Measurements from ENCODE around the gene ITPR2. TPM values are rescaled to one million over a fixed set of nuclear protein-coding genes. Genes with fewer than 3 reads are reported as not detected.
"Not testable (repeated sequence)": the region's sequence is repeated elsewhere in the genome, so short reads cannot be mapped to it uniquely, and the experiment has no call there.

The ITPR2 gene
- total and polyA plus RNA-seq, 4 donors: 1.5 to 84.8 (median 21.8) TPM

DNA sequence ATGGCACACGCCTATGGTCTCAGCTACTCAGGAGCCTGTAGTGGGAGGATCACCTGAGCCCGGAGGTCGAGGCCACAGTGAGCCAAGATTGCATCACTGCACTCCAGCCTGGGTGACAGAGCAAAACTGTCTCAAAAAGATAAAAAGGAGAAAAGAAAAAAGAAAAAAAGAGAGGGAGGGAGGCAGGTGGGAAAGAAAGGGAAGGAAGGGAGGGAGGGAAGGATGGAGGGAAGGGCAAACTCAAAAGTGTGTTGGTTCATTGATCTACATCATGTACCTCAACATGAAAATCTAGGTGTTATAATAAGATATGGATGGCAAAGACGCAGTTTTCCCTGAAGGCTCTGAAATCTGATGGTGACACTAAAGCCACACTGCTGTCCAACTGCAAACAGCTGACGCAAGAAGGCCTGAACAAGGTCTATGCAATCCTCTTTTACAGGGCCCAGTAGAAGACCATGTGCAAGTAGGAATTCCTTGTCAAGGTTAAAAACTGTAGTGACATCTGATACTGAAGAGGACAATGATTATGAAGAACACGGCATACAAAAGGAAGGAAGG is 143.6 kb downstream of the ITPR2 start:
- Histone ChIP-seq H3K4me1 (ENCODE audit: control insufficient read depth in 1 of 2, insufficient read depth in 2 of 2, low read length in 2 of 2) (no peaks in the 10 kb centered on the region), H3K27me3 (ENCODE audit: control insufficient read depth in 1 of 2, insufficient read depth in 2 of 2, low read length in 1 of 2) (no peaks in the 10 kb centered on the region), H3K4me3 (ENCODE audit: low read length in 2 of 2) (no peak overlapping the region), H3K27ac (ENCODE audit: low read depth in 1 of 2, low read length in 2 of 2) (no peak overlapping the region), H3K36me3 (ENCODE audit: control insufficient read depth in 1 of 2, insufficient read depth in 2 of 2, low read length in 1 of 2) (peaks cover 0 to 3% of the 10 kb centered on the region in 2 donors), H3K9me3 (ENCODE audit: control insufficient read depth, low read length) (peaks cover 1% of the 10 kb centered on the region)
- DNase-seq (no peak), ATAC-seq (ENCODE audit: low FRiP score) (no peak)
- intact Hi-C loops (cut with DNase I): no loop called here
- 90 to 93% methylated on average over 6 of the region's 6 CpGs for WGBS, 2 donors

DNA sequence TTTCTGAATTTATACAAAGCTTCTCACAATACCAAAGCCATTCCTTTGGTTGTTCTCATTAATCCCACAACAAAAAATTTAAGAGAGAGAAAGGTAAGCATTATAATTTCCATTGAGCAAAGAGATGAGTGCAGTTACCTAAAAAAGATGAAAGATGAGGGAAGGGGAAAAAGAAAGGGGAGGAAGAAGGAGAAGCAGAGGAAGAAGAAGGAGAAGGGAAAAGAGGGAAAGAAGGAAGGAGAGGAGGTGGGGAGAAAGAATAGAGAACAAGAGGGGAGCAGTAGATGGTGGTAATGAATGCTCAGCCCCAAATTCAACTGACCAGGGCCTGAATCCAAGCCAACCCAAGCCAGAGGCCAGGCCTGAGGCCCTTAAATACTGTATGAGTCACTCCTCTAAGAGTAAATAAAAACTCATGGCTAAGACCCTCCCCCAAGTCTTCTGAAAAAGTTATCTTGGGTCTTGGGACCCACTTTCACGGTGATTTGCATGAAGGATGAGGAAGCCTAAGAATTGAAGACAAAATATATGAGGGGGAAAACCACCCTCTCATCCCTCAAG is 144.6 kb downstream of the ITPR2 start:
- no peak overlapping the region for H3K27ac ChIP-seq (ENCODE audit: low read depth in 1 of 2, low read length in 2 of 2)
- ATAC-seq (ENCODE audit: low FRiP score) (no peak), DNase-seq (no peak)
- H3K36me3 ChIP-seq (ENCODE audit: control insufficient read depth in 1 of 2, insufficient read depth in 2 of 2, low read length in 1 of 2): peaks cover 0 to 3% of the 10 kb centered on the region in 2 donors
- no peaks in the 10 kb centered on the region for H3K4me1 ChIP-seq (ENCODE audit: control insufficient read depth in 1 of 2, insufficient read depth in 2 of 2, low read length in 2 of 2)
- intact Hi-C loops (cut with DNase I): no loop called here
- H3K9me3 ChIP-seq (ENCODE audit: control insufficient read depth, low read length): peaks cover 1% of the 10 kb centered on the region
- WGBS, 2 donors: 95% methylated on average over 1 of the region's 1 CpG
- H3K27me3 ChIP-seq (ENCODE audit: control insufficient read depth in 1 of 2, insufficient read depth in 2 of 2, low read length in 1 of 2): no peaks in the 10 kb centered on the region
- H3K4me3 ChIP-seq (ENCODE audit: low read length in 2 of 2): no peak overlapping the region

DNA sequence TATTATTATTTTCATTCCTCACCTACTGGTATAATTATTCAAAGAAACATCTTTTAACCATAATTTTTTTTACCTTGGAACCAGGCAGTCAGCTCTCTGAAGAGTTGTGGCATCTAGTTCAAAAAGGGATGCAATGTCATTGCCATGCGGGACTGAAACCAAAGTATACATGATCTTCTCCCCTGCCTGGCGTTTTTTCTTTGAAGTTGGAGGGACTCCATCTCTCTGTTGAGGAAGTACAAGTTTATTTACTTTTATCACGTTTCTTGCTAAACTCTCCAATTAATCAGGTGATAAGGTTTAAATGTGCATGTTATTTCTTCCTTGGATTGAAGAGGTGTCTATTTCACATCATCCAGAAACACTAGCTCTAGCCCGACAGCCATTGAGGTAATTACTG is 146.6 kb downstream of the ITPR2 start:
- Histone ChIP-seq H3K27ac (ENCODE audit: low read depth in 1 of 2, low read length in 2 of 2) (no peak overlapping the region), H3K36me3 (ENCODE audit: control insufficient read depth in 1 of 2, insufficient read depth in 2 of 2, low read length in 1 of 2) (peaks cover 0 to 5% of the 10 kb centered on the region in 2 donors)

DNA sequence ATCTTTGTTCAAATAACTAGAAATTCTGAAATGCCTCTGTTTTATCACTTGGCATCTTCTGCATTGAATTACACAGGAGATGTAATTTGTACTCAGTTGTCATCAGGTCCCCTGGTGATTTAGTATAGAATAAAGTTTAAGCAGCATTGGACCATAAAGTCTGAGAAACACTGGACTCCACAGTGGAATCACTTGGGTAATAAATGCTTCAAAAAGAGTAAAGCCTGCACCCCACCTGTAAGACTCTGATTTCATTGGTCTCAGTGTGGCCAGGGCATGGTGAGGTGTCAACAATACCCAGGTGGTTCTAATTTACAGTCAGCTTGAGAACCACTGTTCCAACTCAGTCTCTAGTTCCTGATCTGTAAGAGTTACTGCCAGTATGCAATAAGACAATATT is 148.9 kb downstream of the ITPR2 start:
- H3K9me3 ChIP-seq (ENCODE audit: control insufficient read depth, low read length): peaks cover 3% of the 10 kb centered on the region
- no peak overlapping the region for H3K27ac ChIP-seq (ENCODE audit: low read depth in 1 of 2, low read length in 2 of 2)
- H3K4me3 ChIP-seq (ENCODE audit: low read length in 2 of 2): no peak overlapping the region
- no peaks in the 10 kb centered on the region for H3K4me1 ChIP-seq (ENCODE audit: control insufficient read depth in 1 of 2, insufficient read depth in 2 of 2, low read length in 2 of 2)
- no peak for DNase-seq
- no peaks in the 10 kb centered on the region for H3K27me3 ChIP-seq (ENCODE audit: control insufficient read depth in 1 of 2, insufficient read depth in 2 of 2, low read length in 1 of 2)
- H3K36me3 ChIP-seq (ENCODE audit: control insufficient read depth in 1 of 2, insufficient read depth in 2 of 2, low read length in 1 of 2): peaks cover 0 to 5% of the 10 kb centered on the region in 2 donors
- no peak for ATAC-seq (ENCODE audit: low FRiP score)
- intact Hi-C loops (cut with DNase I): no loop called here

More for the DNA sequence above, 146.6 kb downstream of the ITPR2 start:
- Histone ChIP-seq H3K4me3 (ENCODE audit: low read length in 2 of 2) (no peak overlapping the region), H3K27me3 (ENCODE audit: control insufficient read depth in 1 of 2, insufficient read depth in 2 of 2, low read length in 1 of 2) (no peaks in the 10 kb centered on the region), H3K4me1 (ENCODE audit: control insufficient read depth in 1 of 2, insufficient read depth in 2 of 2, low read length in 2 of 2) (no peaks in the 10 kb centered on the region), H3K9me3 (ENCODE audit: control insufficient read depth, low read length) (peaks cover 3% of the 10 kb centered on the region)
- 50 to 51% methylated on average over 4 of the region's 4 CpGs for WGBS, 2 donors
- intact Hi-C loops (cut with DNase I): no loop called here
- DNase-seq (no peak), ATAC-seq (ENCODE audit: low FRiP score) (no peak)

DNA sequence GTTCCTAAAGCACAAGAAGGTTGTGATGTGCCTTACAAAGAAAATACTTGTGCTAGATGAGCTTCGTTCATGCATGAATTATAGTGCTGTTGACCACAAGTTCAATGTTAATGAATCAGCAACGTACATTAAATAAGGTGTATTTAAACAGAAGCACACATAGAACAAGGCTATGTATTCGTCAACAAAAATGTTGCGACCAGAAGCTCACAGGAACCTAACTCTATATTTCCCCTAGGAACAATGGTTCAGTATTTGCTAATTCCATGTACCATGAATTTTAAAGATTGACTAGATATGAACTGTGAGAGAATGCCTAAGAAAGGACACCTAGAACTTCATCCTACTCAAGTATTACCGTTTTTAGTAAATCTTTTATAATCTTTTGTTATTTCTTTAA is 149.6 kb downstream of the ITPR2 start:
- Histone ChIP-seq H3K27ac (ENCODE audit: low read depth in 1 of 2, low read length in 2 of 2) (no peak overlapping the region), H3K36me3 (ENCODE audit: control insufficient read depth in 1 of 2, insufficient read depth in 2 of 2, low read length in 1 of 2) (peaks cover 0 to 5% of the 10 kb centered on the region in 2 donors), H3K4me1 (ENCODE audit: control insufficient read depth in 1 of 2, insufficient read depth in 2 of 2, low read length in 2 of 2) (no peaks in the 10 kb centered on the region), H3K4me3 (ENCODE audit: low read length in 2 of 2) (no peak overlapping the region), H3K9me3 (ENCODE audit: control insufficient read depth, low read length) (peaks cover 3% of the 10 kb centered on the region), H3K27me3 (ENCODE audit: control insufficient read depth in 1 of 2, insufficient read depth in 2 of 2, low read length in 1 of 2) (no peaks in the 10 kb centered on the region)
- 87 to 97% methylated on average over 5 of the region's 5 CpGs for WGBS, 2 donors
- ATAC-seq (ENCODE audit: low FRiP score) (no peak), DNase-seq (no peak)
- intact Hi-C loops (cut with DNase I): no loop called here

DNA sequence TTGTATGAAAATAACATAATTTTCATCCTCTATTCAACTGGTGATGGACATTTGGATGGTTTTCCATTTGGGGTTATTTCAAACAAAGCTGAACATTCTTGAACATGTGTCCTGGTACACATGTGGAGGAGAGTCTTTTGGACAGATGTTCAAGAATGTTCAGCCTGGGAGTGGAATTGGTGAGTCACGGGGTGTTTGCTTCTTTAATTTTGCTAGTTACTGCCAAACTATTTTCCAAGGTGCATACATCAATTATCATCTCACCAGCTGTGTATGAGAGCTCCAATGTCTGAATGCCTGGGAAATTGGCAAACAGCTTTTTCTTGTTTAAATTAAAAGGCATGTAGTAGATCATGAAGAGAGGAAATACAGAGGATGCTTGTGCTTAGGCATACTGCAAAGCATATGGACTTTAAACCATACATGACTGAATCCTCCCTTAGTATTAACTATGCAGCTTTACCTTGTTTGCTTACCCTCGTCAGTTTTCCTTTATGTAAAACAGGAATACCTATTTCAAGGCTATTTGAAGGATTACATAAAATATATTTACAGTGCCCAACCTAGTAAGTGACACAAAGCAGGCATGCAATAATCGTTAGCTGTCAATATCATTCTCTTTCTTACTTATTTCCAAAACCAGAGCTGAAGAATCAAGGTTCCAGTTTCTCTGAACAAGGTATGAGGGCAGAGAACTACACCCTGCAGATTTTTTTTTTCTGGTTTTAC is 152.1 kb downstream of the ITPR2 start:
- intact Hi-C loops (cut with DNase I): no loop called here
- Histone ChIP-seq H3K9me3 (ENCODE audit: control insufficient read depth, low read length) (peaks cover 3% of the 10 kb centered on the region), H3K36me3 (ENCODE audit: control insufficient read depth in 1 of 2, insufficient read depth in 2 of 2, low read length in 1 of 2) (peaks cover 0 to 5% of the 10 kb centered on the region in 2 donors), H3K27ac (ENCODE audit: low read depth in 1 of 2, low read length in 2 of 2) (no peak overlapping the region), H3K4me3 (ENCODE audit: low read length in 2 of 2) (no peak overlapping the region), H3K27me3 (ENCODE audit: control insufficient read depth in 1 of 2, insufficient read depth in 2 of 2, low read length in 1 of 2) (no peaks in the 10 kb centered on the region), H3K4me1 (ENCODE audit: control insufficient read depth in 1 of 2, insufficient read depth in 2 of 2, low read length in 2 of 2) (no peaks in the 10 kb centered on the region)
- WGBS, 2 donors: 81 to 87% methylated on average over 3 of the region's 3 CpGs
- ATAC-seq (ENCODE audit: low FRiP score): no peak
- DNase-seq: no peak

DNA sequence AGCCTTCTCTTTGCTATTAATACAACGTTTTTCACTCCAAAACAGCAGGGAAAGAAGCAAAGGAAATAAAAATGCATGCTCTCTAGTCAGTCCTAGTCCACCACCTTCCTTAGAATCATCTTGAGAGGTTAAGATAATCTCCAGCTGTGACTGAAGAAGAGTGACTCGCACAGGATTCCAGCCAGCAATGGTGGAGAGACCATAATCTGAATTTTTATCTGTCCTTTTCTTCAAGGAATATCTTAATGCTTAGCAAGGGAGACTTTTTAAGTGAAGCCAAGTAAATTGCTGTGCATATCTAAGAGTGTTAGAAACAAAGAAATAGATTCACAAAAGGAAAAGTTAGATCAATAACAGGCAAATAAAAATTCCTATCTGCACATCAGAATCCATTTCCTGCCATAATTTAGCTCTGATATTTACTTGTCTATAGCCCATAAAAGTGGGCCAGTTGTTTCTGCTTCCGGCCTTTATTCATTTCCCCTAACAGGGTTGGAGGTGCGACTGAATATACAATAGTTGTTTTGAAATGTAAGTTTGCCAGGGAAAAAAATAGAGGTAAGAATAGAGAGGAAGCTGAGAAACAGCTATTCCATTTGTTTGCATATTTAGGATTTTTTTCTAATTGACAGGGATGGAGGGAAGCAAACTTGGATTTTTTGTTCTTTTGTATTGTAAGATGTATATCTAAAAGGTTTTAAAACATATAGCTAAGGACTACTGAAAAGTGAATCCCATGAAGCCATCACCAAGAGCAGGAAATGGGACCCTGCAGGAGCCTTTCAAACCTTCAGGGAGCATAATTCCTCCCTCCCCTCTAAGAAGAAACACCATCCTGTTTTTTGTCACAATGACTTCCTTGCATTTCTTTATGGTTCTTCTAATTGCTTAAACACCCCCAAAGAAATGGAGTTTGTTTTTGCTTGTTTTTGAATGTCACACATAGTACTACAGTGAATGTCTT is 154.0 kb downstream of the ITPR2 start:
- DNase-seq (no peak), ATAC-seq (ENCODE audit: low FRiP score) (no peak)
- Histone ChIP-seq H3K4me3 (ENCODE audit: low read length in 2 of 2) (no peak overlapping the region), H3K4me1 (ENCODE audit: control insufficient read depth in 1 of 2, insufficient read depth in 2 of 2, low read length in 2 of 2) (no peaks in the 10 kb centered on the region), H3K27ac (ENCODE audit: low read depth in 1 of 2, low read length in 2 of 2) (no peak overlapping the region), H3K36me3 (ENCODE audit: control insufficient read depth in 1 of 2, insufficient read depth in 2 of 2, low read length in 1 of 2) (peaks cover 0 to 2% of the 10 kb centered on the region in 2 donors), H3K9me3 (ENCODE audit: control insufficient read depth, low read length) (peaks cover 2% of the 10 kb centered on the region), H3K27me3 (ENCODE audit: control insufficient read depth in 1 of 2, insufficient read depth in 2 of 2, low read length in 1 of 2) (no peaks in the 10 kb centered on the region)
- intact Hi-C loops (cut with DNase I): no loop called here
- WGBS, 2 donors: 61 to 63% methylated on average over 4 of the region's 4 CpGs

DNA sequence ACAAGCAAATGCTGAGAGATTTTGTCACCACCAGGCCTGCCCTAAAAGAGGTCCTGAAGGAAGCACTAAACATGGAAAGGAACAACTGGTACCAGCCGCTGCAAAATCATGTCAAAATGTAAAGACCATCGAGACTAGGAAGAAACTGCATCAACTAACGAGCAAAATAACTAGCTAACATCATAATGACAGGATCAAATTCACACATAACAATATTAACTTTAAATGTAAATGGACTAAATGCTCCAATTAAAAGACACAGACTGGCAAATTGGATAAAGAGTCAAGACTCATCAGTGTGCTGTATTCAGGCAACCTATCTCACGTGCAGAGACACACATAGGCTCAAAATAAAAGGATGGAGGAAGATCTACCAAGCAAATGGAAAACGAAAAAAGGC is 161.5 kb downstream of the ITPR2 start:
- intact Hi-C loops (cut with DNase I); DNase-seq; H3K27me3 ChIP-seq (ENCODE audit: control insufficient read depth in 1 of 2, insufficient read depth in 2 of 2, low read length in 1 of 2); H3K36me3 ChIP-seq (ENCODE audit: control insufficient read depth in 1 of 2, insufficient read depth in 2 of 2, low read length in 1 of 2); H3K9me3 ChIP-seq (ENCODE audit: control insufficient read depth, low read length); ATAC-seq (ENCODE audit: low FRiP score); H3K4me3 ChIP-seq (ENCODE audit: low read length in 2 of 2); H3K27ac ChIP-seq (ENCODE audit: low read depth in 1 of 2, low read length in 2 of 2); H3K4me1 ChIP-seq (ENCODE audit: control insufficient read depth in 1 of 2, insufficient read depth in 2 of 2, low read length in 2 of 2): not testable (repeated sequence)
- WGBS, 2 donors: 65 to 93% methylated on average over 5 of the region's 5 CpGs

All from aorta (tissue), 5 donors.